Naive thymus-derived CD4-positive, alpha-beta T cell (primary cell): ENCODE measurements around the gene SRGAP2C. TPM values are rescaled to one million over a fixed set of nuclear protein-coding genes. Genes with fewer than 3 reads are reported as not detected.
"Not testable (repeated sequence)": the region's sequence is repeated elsewhere in the genome, so short reads cannot be mapped to it uniquely, and the experiment has no call there.

ENCODE experiments used
- ATAC-seq: fragments of 150-1000 bp; cut with Tn5 transposase; 2 replicates; pipeline ENCODE4 v1.10.0; 2021; ENCODE audit warnings: mild to moderate bottlenecking, moderate library complexity
- CTCF ChIA-PET: fragments of 350-600 bp; sonication (Branson Sonifier 250); formaldehyde crosslinking; loops from one replicate; lab custom pipeline; 2021; ENCODE audit warnings: antibody characterized with exemption; lab: Charles Lee
- POLR2A ChIA-PET: fragments of 350-600 bp; sonication (Branson Sonifier 250); formaldehyde crosslinking; loops from one replicate; lab custom pipeline; 2021; ENCODE audit warnings: antibody characterized with exemption, inconsistent platforms; lab: Charles Lee
- DNase-seq, 9 donors: peaks; one replicate each; pipeline versions ENCODE4 v3.0.0 to v3.0.0-alpha.2; 2020 to 2022; ENCODE audit warnings: mixed read lengths in 1 of 9
- H3K27ac ChIP-seq: one replicate; pipeline ENCODE4 v1.7.0; 2013; ENCODE audit warnings: mild to moderate bottlenecking, low read depth, low read length, moderate library complexity
- H3K27me3 ChIP-seq, 2 donors: one replicate each; pipeline ENCODE4 v1.7.0; 2013; ENCODE audit warnings: low read length in 2 of 2, mild to moderate bottlenecking in 2 of 2, moderate library complexity in 2 of 2; ENCODE audit not compliant: control insufficient read depth in 2 of 2, insufficient read depth in 2 of 2
- H3K36me3 ChIP-seq, 3 experiments: 1 replicate in 2 of 3; 2 replicates in 1 of 3; pipeline ENCODE4 v1.7.0; 2013; ENCODE audit warnings: low read length in 3 of 3, mild to moderate bottlenecking in 3 of 3, moderate library complexity in 1 of 3; ENCODE audit not compliant: insufficient read depth in 3 of 3, control insufficient read depth in 2 of 3
- H3K4me1 ChIP-seq, 2 donors: one replicate each; pipeline ENCODE4 v1.7.0; 2013; ENCODE audit warnings: low read length in 2 of 2, mild to moderate bottlenecking in 2 of 2, moderate library complexity in 1 of 2; ENCODE audit not compliant: control insufficient read depth in 2 of 2, insufficient read depth in 2 of 2
- H3K4me3 ChIP-seq: 2 replicates; pipeline ENCODE4 v1.7.0; 2013; ENCODE audit warnings: mild to moderate bottlenecking, low read length
- H3K9me3 ChIP-seq, 3 experiments: 1 replicate in 2 of 3; 2 replicates in 1 of 3; pipeline ENCODE4 v1.7.0; 2013; ENCODE audit warnings: low read length in 3 of 3; ENCODE audit not compliant: control insufficient read depth in 2 of 3
- H3K27ac Mint-ChIP-seq, 9 donors: one replicate each; pipeline ENCODE4 v1.8.0; 2020 to 2022; ENCODE audit warnings: mixed read lengths in 9 of 9, mild to moderate bottlenecking in 8 of 9, moderate library complexity in 5 of 9, inconsistent platforms in 2 of 9
- H3K27me3 Mint-ChIP-seq, 5 donors: one replicate each; pipeline ENCODE4 v1.8.0; 2021 to 2022; ENCODE audit warnings: mixed read lengths in 5 of 5, mild to moderate bottlenecking in 1 of 5
- H3K36me3 Mint-ChIP-seq, 5 donors: one replicate each; pipeline ENCODE4 v1.8.0; 2020 to 2022; ENCODE audit warnings: mixed read lengths in 5 of 5, mild to moderate bottlenecking in 3 of 5, inconsistent platforms in 1 of 5
- H3K4me1 Mint-ChIP-seq, 7 donors: one replicate each; pipeline ENCODE4 v1.8.0; 2020 to 2022; ENCODE audit warnings: mixed read lengths in 7 of 7, mild to moderate bottlenecking in 3 of 7, inconsistent platforms in 1 of 7
- H3K4me3 Mint-ChIP-seq, 10 donors: one replicate each; pipeline ENCODE4 v1.8.0; 2020 to 2022; ENCODE audit warnings: mild to moderate bottlenecking in 10 of 10, mixed read lengths in 10 of 10, moderate library complexity in 6 of 10, inconsistent platforms in 2 of 10
- H3K9me3 Mint-ChIP-seq, 11 donors: one replicate each; pipeline ENCODE4 v1.8.0; 2020 to 2022; ENCODE audit warnings: mixed read lengths in 11 of 11, mild to moderate bottlenecking in 4 of 11, inconsistent platforms in 1 of 11, moderate library complexity in 1 of 11
- intact Hi-C, 2 donors: fragments of 100-400 bp; cut with micrococcal nuclease; formaldehyde crosslinking; loops; one replicate each; pipeline ENCODE4 v1.15.1; 2023
- polyA plus RNA-seq, 2 donors: library from polyadenylated mRNA; unstranded; fragments of 300-500 nt; fragmentation: Illumina TruSeq; gene quantifications; one replicate each; pipeline ENCODE4 v1.2.3, GENCODE V29; 2021
- total RNA-seq, 6 experiments: library from RNA in 5 of 6; stranded (reverse) in 5 of 6; gene quantifications; 1 replicate in 5 of 6; 2 replicates in 1 of 6; pipeline ENCODE4 v1.2.3 and lab custom pipeline; 2021 to 2026

The SRGAP2C gene
- total and polyA plus RNA-seq, 7 experiments from 2014 or later, result 1.2 to 43.4 (median 20.2) TPM

DNA sequence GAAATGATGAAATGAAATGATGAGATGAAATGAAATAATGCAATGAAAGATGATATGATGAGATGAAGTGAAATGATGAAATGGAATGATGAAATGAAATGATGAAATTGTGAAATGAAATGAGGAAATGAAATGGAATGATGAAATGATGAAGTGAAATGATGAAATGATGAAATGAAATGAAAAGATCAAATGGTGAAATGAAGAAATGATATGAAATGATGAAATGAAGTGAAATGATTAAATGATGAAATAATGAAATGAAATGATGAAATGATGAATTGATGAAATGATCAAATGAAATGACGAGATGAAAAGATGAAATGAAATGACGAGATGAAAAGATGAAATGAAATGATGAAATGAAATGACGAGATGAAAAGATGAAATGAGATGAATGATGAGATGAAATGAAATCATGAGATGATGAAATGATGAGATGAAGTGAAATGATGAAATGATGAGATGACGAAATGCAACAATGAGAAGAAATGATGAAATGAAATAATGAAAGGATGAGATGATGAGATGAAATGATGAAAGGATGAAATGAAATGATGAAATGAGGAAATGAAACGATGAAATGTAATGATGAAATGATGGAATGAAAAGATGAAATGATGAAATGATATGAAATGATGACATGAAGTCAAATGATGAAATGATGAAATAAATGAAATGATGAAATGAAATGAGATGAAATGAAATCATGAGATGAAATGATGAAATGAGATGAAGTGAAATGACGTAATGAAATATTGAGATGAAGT, 216.0 kb downstream of the SRGAP2C start:
- H3K9me3 ChIP-seq, CTCF ChIA-PET, ATAC-seq, H3K27ac ChIP-seq, intact Hi-C loops, H3K4me3 ChIP-seq, H3K4me1 ChIP-seq, DNase-seq, H3K36me3 ChIP-seq, H3K27me3 ChIP-seq: not testable (repeated sequence)
- Mint-ChIP-seq H3K27ac (peak overlapping the region in 8 of 9 donors; percentile 20 to 91 (median 66)), H3K9me3 (peaks cover 13 to 31% (median 18%) of the 10 kb centered on the region in 11 donors), H3K27me3 (peaks cover 6 to 16% (median 7%) of the 10 kb centered on the region in 5 donors), H3K4me3 (peak overlapping the region in 9 of 10 donors; percentile 53 to 82 (median 62)), H3K4me1 (peaks cover 11 to 20% (median 16%) of the 10 kb centered on the region in 7 donors), H3K36me3 (peaks cover 11 to 24% (median 16%) of the 10 kb centered on the region in 5 donors)
- POLR2A ChIA-PET, result interaction anchor here (0.6 kb wide), 1 partner anchor 66 kb away, joined by 3 read pairs; no protein-coding TSS in a partner anchor

DNA sequence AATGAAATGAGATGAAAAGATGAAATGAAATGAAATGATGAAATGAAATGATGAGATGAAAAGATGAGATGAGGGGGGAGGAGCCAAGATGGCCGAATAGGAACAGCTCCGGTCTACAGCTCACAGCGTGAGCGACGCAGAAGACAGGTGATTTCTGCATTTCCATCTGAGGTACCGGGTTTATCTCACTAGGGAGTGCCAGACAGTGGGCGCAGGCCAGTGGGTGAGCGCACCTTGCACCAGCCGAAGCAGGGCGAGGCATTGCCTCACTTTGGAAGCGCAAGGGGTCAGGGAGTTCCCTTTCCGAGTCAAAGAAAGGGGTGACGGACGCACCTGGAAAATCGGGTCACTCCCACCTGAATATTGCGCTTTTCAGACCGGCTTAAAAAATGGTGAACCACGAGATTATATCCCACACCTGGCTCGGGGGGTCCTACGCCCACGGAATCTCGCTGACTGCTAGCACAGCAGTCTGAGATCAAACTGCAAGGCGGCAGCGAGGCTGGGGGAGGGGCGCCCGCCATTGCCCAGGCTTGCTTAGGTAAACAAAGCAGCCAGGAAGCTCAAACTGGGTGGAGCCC, 216.7 kb downstream of the SRGAP2C start:
- H3K9me3 ChIP-seq, ATAC-seq, H3K4me1 ChIP-seq, H3K36me3 ChIP-seq, intact Hi-C loops, CTCF ChIA-PET, H3K4me3 ChIP-seq, H3K27me3 ChIP-seq, H3K27ac ChIP-seq: not testable (repeated sequence)
- H3K4me1 Mint-ChIP-seq, result peaks cover 11 to 20% (median 16%) of the 10 kb centered on the region in 7 donors
- POLR2A ChIA-PET, result interaction anchor here (0.6 kb wide), 1 partner anchor 65 kb away, joined by 3 read pairs; no protein-coding TSS in a partner anchor
- peak in 6 of 9 donors; percentile 18 to 47 (median 32) for DNase-seq
- H3K27me3 Mint-ChIP-seq, result peaks cover 6 to 15% (median 7%) of the 10 kb centered on the region in 5 donors
- peak overlapping the region; percentile 53 to 83 (median 67) for H3K4me3 Mint-ChIP-seq
- H3K9me3 Mint-ChIP-seq, result peaks cover 15 to 31% (median 18%) of the 10 kb centered on the region in 11 donors
- H3K27ac Mint-ChIP-seq, result peak overlapping the region in 8 of 9 donors; percentile 5 to 91 (median 66)
- peaks cover 11 to 24% (median 16%) of the 10 kb centered on the region in 5 donors for H3K36me3 Mint-ChIP-seq

DNA sequence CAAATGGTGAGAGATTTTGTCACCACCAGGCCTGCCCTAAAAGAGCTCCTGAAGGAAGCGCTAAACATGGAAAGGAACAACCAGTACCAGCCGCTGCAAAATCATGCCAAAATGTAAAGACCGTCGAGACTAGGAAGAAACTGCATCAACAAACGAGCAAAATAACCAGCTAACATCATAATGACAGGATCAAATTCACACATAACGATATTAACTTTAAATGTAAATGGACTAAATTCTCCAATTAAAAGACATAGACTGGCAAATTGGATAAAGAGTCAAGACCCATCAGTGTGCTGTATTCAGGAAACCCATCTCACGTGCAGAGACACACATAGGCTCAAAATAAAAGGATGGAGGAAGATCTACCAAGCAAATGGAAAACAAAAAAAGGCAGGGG, 218.5 kb downstream of the SRGAP2C start:
- H3K27ac ChIP-seq, CTCF ChIA-PET, POLR2A ChIA-PET, H3K4me3 Mint-ChIP-seq, H3K27ac Mint-ChIP-seq, DNase-seq, H3K4me3 ChIP-seq, intact Hi-C loops, H3K36me3 ChIP-seq, H3K27me3 ChIP-seq, ATAC-seq, H3K4me1 ChIP-seq, H3K9me3 ChIP-seq: not testable (repeated sequence)
- Mint-ChIP-seq H3K4me1 (peaks cover 8 to 20% (median 16%) of the 10 kb centered on the region in 7 donors), H3K9me3 (peaks cover 15 to 31% (median 20%) of the 10 kb centered on the region in 11 donors), H3K27me3 (peaks cover 6 to 15% (median 7%) of the 10 kb centered on the region in 5 donors), H3K36me3 (peaks cover 11 to 24% (median 16%) of the 10 kb centered on the region in 5 donors)

DNA sequence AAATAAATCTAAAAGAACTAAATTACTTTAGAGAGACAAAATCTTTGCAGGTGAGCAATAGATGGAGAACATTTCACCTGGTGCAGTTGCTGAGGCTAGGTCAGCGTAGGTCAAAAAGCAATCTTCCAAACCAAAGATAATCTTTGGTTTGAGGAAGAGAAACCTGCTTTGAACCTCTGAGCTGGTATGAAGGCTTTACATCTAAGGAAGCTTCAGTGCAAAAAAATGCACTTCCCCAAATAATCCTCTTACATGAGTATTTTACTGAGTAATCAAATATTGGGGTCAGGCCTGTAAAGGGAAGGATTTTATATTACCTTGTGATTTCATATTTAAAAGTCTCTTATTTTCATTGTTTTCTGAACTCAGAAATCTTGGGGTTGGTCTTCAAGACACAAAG, 223.6 kb downstream of the SRGAP2C start:
- intact Hi-C loops, result no loop called here
- Histone ChIP-seq H3K27me3 (no peaks in the 10 kb centered on the region), H3K36me3 (no peaks in the 10 kb centered on the region), H3K4me3 (no peak overlapping the region), H3K27ac (no peak overlapping the region), H3K4me1 (no peaks in the 10 kb centered on the region), H3K9me3 (no peaks in the 10 kb centered on the region)
- ChIA-PET POLR2A (no interaction called here), CTCF (no interaction called here)
- no peak for DNase-seq
- Mint-ChIP-seq H3K4me1 (peaks cover 0 to 2% (median 0%) of the 10 kb centered on the region in 7 donors), H3K27me3 (peaks cover 0 to 16% (median 0%) of the 10 kb centered on the region in 5 donors), H3K4me3 (no peak overlapping the region), H3K9me3 (peaks cover 0 to 7% (median under 1%) of the 10 kb centered on the region in 11 donors), H3K27ac (no peak overlapping the region), H3K36me3 (peaks cover 0 to 2% (median 0%) of the 10 kb centered on the region in 5 donors)
- peak; percentile 48 for ATAC-seq

DNA sequence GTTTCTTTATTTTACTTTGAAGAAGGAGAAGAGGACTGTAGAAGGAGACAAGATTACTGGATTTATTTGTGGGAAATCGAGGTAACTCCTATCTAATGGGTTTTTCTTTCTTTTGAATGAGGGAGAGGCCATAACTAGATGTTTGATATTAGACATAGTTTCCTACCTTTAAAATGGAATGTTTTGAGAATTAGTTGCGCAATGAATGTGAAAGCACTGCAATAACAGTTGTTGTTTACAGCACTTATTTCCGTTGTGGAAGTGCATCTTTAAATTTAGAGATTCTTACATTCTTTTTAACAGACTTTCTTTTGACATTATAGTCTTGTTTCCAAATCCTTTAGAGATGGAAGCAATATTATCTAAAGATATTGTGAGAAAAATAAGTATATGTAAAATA, 229.0 kb downstream of the SRGAP2C start:
- POLR2A ChIA-PET, result no interaction called here
- no peak for DNase-seq
- ATAC-seq, result no peak
- CTCF ChIA-PET, result no interaction called here
- intact Hi-C loops, result no loop called here
- no peak overlapping the region for H3K27ac Mint-ChIP-seq
- H3K4me3 Mint-ChIP-seq, result no peak overlapping the region
- H3K36me3 ChIP-seq, result no peaks in the 10 kb centered on the region
- no peaks in the 10 kb centered on the region for H3K4me1 ChIP-seq
- peaks cover 0 to 5% (median 0%) of the 10 kb centered on the region in 5 donors for H3K36me3 Mint-ChIP-seq
- H3K27me3 ChIP-seq, result no peaks in the 10 kb centered on the region
- no peak overlapping the region for H3K4me3 ChIP-seq
- peaks cover 0 to 5% (median 0%) of the 10 kb centered on the region in 11 donors for H3K9me3 Mint-ChIP-seq
- H3K27me3 Mint-ChIP-seq, result peaks cover under 1 to 27% (median 6%) of the 10 kb centered on the region in 5 donors
- H3K9me3 ChIP-seq, result no peaks in the 10 kb centered on the region
- H3K4me1 Mint-ChIP-seq, result peaks cover 0 to 15% (median 4%) of the 10 kb centered on the region in 7 donors
- H3K27ac ChIP-seq, result no peak overlapping the region

DNA sequence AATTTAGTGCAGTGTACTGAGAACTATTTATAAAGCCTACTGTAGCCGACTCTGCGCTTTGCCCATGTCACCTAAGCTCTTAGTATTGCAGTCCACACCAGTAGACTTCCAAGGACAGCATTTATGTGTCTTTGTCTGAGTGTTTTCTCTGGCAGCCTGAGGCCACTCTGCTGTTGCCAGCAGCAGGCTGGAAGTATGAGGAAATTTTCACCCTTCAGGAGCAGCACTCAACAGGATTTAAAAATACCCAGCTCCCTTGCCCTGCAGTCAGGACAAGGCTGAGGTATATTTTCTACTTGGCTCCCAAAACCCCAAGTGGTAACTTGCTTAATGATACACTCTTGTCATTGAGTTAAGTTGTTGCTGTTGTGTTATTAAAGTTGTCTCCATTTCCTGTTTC, 230.1 kb downstream of the SRGAP2C start:
- CTCF ChIA-PET, result no interaction called here
- Mint-ChIP-seq H3K27ac (no peak overlapping the region), H3K36me3 (peaks cover 0 to 5% (median 0%) of the 10 kb centered on the region in 5 donors), H3K27me3 (peaks cover 9 to 33% (median 9%) of the 10 kb centered on the region in 5 donors), H3K9me3 (peaks cover 0 to 5% (median 0%) of the 10 kb centered on the region in 11 donors), H3K4me3 (no peak overlapping the region), H3K4me1 (peaks cover 0 to 15% (median 4%) of the 10 kb centered on the region in 7 donors)
- Histone ChIP-seq H3K27ac (no peak overlapping the region), H3K9me3 (no peaks in the 10 kb centered on the region), H3K27me3 (no peaks in the 10 kb centered on the region), H3K4me3 (no peak overlapping the region), H3K36me3 (no peaks in the 10 kb centered on the region), H3K4me1 (no peaks in the 10 kb centered on the region)
- ATAC-seq (no peak), DNase-seq (no peak)
- POLR2A ChIA-PET, result no interaction called here
- intact Hi-C loops, result loop anchor here in 1 of 2 donors (5.0 kb wide), 1 partner anchor 37 kb away; no protein-coding TSS in a partner anchor
